Fibroblast of skin of right quadriceps (primary cell): ENCODE data around the gene FAS.

Experiments used
- DNase-seq: peaks from one replicate; pipeline ENCODE4 v3.0.0-alpha.2; 2013

FAS gene

DNA sequence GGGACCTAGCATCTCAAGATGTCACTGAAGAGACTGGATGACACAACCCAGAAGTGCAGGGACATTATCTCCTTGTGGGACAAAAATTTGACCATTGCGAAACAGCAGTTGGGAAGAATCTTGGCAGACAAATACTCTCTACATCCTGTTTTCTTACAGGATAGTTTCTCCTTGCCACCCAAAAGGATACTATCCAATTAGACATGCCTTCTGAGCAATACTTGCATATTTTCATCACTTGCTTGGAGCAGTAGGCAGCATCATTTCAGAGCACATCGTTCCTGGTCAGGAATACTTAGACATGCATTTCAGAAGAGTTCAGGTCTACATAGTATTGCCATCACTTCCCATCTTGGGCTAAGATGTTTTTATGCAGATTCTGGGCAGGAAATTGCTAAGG is 56.8 kb downstream of the FAS start:
- peak; percentile 29 for DNase-seq

DNA sequence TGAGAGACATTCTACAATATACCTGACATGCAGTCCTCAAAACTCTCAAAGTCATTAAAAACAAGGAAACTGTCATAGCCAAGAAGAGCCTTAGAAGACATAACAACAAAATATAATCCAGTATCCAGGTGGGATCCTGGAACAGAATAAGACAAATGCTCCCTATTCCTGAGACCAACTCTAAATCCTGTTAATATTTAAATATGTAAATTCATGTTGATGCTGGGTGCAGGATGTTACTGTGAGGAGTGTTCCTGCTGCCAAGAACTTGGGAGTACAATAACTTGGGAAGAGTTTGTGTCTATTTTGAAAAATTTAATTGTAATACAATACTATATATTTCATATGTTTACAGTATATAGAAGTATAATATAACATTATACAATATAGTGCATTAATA is 61.0 kb downstream of the FAS start:
- DNase-seq, result no peak

DNA sequence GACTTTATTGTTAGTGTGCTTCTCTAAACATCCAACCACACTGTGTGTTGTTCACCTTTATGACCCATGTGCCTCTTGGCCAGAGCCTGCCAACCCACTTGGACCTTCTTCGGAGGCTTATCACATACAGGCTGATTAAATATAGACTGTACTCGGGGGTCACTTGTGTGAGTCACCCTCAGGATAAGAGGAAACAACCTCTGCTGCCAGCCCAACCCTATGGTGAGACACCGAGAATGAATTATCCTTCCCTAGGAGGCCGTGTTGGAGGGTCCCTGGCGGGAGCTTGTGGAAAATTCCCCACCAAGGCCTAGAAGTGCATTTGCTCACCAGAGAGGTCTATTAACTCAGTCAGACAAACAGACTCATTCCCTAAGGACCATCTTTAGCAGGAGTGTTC is 63.0 kb downstream of the FAS start:
- no peak for DNase-seq

DNA sequence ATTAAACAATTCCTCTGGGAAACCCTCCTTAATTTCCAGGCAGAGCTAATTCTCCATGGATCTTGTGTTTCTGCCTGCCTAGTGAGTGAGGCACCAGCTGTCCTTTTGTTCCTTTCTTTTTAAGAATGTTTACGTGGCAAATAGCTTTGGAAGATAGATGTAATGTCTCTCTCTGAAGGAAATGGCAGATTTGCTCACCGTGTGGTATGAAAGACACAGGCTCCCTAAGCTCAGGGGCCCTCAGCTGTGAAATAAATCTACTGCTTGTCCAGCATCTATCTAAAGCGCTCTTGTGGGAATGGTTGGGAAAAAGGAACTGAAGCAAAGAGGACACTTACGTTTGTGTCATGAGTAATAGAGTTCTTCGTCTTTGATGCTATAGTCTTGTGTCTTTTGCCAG is 64.6 kb downstream of the FAS start:
- no peak for DNase-seq

DNA sequence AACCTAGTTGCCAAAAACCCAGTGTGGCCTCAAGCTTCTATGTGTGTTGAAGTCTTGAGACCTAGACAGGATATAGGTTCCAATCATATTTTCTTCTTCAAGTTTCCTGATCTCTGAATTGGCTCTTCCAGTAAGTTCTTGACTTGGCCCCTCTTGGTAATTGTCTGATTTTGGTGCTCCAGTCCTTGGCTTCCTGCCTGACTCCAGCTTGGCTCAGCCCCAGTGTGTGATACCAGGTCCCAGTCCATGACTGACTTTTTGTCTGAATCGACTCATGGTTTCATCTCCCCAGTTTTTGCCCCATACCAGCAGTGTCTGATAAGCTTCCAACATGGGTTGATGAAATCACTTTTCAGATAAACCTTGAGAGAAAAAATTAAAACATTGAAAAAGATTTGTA is 72.3 kb downstream of the FAS start:
- DNase-seq, result peak; percentile 36

DNA sequence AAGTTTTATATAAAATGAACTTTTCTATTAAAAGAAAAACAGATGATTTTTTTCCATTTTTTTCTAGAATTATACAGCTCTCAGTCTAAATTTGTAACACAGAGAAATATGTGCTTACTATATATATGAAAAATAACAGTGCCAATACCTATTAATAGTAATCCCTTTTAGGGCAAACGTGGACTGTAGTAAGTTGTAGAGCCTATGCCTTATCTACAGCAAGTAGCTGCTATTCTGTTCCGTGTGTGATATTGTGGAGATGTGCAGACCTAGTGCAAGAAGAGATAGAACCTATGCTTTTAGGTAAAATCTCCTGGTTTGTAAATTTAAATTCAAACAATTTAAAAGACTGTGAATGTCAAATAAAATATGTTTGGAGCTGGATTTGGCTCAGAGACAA is 72.9 kb downstream of the FAS start:
- DNase-seq, result no peak

DNA sequence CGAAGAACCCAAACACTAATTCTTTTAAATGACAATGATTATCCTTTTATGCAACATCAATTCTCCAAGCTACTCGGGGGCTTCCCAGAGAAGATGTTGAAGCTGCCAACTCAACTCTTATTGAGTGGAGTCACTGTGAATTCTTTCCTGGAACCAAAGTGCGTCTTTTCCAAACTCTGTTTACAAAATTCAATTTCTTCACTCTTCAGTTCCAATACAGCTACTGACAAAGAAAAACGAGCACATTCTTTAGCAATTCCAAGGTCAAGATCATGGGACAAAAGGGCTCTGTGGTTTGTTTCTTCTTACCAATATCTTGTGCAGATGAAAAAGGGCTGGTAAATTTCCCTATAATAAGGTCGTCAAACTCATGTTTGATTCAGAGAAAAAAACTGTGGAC is 74.2 kb downstream of the FAS start:
- no peak for DNase-seq
